GM11168 (cell line): ENCODE results near the gene ADAMTS17.

Experiments used
- in situ Hi-C: fragments of 300-500 bp; cut with MboI; formaldehyde crosslinking; loops from one replicate; pipeline ENCODE4 v1.12.0; 2022; ENCODE audit warnings: low sequenced_read_pairs; ENCODE audit not compliant: unreplicated experiment

ADAMTS17 gene

DNA sequence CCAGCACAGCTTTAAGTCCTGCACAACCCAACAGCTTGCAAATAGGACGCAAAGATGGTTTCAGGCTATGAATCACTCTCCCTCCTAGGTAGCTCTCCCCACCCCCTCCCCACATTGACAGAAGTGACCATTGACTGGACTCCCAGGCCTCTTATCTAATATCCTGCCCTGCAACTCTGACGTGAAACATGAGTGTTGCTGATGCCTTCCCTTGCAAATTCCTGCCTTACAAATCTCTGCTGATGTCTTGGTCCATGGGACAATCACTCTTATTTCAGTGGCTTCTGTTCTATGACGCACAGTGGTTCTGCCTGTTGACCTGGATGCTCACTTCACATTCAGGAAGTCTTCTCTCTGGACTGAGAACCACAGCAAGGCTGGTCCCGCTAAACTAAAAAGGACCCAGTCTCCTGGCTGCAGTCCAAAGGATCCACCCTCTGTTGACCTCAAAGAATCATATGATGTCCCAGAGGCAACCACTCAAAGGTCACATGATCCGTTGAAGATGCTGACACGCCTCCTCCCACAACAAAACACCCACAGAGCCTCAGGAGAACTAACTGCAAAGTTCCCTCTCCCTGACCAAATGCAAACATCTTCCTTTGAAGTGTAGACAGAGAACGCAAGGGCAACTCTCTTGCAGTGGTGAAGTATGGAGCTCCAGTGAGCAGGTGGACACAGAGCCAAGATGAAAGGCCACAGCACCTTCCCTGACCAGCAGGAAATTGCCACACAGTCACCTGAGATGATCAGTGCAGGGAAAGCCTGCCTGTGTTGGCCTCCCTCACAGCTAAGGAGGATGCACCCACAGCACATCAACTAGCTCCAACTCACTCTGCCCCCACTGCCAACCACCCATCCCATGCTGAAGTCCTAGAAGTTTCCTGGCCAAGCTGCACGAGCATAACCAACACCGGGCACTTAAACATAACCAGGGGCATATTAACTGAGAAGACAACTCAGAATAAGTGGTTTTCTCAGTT is 112.3 kb downstream of the ADAMTS17 start:
- in situ Hi-C loops: no loop called here

DNA sequence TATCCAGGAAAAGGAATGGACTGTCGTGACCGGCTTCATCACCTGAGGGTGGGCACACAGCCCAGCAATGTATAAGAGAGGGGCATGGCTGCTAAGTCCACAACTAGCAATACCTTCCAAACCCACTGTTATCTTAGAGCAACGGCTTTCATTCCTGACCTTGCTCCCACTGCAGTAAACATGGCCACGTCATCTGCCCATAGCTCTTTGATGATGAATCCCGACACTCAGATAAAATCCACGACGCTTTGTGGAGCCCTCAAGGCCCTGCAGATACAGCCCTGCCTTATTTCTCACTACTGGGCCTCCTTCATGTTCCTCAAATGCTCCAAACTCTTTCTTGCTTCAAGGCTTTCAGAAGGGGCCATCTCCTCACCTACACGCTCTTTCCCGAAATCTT is 114.0 kb downstream of the ADAMTS17 start:
- in situ Hi-C loops: no loop called here

GRCh38 chr15:100226107-100226506 is 115.7 kb downstream of the ADAMTS17 start:
- in situ Hi-C loops: no loop called here

DNA sequence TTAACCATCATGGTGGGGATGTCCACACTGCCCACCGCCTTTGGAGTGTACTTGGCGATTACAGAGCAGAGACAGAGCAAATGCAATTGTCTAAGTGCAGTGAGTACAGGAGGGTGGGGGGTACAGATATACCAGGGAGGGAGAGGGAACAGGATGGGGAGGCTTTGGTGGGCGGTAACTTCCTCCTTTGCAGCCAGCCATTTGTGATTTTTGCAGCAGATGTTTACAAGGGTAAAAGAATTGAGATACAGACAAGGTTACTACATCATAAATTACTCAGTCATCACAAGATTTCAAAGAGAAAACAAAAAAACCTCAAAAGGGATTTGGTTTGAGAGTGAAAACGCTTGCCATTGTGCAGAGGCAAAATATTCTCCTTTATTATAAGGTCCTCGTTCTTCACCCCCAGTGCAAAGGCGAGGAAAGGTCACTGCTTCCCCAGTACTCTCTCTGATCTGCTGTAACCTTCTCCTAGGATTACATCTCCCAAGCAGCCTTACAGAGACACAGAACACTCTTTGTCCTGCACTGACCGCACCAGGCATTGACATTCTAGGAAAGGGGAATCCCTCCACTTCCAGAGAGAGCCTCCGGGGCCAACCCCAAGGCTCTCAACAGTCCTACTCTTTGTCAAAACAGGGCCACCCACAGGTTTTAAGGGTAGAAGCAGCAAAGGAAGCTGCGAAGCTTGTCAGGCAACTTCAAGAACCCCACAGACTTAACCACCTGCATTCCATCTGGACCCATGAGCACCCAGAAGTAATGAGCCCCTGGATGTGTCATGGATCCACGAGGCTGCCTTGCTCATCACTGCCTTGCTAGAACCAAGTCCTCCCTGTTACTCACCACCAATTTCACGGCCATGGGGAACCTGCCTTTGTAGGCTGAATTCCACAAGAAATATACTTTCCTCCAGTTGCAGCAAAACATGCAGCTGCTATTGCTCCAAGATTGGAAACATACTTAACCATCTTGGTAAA is 117.3 kb downstream of the ADAMTS17 start:
- in situ Hi-C loops: no loop called here

- in situ Hi-C loops: no loop called here
Observed at GRCh38 chr15:100222349-100222715, 119.4 kb downstream of the ADAMTS17 start.

DNA sequence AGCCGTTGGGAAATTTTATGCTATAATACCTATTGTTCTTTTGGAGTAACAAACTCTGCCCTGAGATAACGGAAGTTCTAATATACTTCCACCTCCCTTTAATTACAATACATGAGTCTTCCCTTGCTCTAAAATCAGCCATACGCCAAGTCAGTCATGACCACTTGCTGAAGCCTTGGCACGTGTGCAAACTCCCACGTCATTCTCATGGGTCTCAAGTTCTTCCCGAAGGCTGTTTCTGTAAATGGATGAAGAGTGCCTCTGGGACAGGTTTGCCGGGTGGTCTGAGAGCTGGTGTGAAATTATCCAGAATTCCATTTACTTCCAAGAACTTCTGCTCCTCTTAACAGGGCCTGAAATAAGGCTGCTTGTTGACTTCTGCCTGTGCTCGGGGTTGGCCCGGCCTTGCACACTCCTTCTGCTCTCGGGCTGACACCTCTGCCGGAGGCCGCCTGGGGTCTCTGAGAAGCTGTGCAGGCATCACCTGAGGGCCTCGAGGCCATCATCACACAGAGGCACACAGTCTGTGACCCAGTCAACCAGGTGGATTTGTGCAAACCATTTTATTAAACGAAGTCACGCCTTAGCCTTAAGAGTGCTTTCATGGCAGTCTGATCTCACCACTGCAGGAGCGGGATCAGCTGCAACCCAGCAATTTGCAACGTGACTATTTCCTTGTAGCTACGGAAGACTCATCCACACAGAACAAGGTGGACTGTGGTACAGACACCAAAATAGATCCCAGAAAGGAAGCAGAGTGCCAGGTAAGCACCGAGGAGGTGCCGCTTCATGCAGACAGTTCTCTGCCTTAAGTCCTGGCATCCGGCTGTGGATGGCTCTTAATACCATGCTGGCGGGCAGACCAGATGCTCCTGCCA is 120.1 kb downstream of the ADAMTS17 start:
- in situ Hi-C loops: no loop called here

DNA sequence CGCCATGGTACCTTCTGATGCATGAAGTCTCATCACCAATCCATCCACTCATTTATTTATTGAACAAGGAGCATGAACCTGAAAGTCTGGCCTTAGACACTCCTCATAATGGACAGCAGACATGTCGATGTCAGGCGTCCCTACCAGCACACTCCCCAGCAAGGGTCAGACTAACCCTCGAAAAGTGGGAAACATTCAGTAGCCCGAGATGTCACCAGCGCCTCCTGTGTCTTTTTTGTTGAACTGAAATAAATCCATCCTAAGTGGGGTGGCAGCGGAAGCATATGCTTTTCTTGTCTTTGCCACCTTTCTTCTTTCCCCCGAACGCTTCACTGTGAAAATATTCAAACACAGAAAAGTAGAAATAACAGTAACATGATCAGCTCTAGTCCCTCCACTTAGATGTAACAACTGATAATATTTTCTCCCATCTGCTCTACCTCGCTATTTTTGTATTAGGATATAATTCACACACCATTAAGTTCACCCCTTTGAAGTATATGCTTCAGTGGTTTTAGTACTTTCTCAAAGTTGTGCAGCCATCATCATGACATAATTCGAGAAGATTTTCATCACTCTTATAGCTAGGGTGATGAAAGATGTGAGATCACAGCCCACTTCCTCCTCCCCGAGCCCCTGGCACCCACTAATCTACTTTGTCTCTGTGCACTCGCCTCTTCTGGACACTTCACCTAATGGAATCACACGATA is 121.6 kb downstream of the ADAMTS17 start:
- in situ Hi-C loops: no loop called here

DNA sequence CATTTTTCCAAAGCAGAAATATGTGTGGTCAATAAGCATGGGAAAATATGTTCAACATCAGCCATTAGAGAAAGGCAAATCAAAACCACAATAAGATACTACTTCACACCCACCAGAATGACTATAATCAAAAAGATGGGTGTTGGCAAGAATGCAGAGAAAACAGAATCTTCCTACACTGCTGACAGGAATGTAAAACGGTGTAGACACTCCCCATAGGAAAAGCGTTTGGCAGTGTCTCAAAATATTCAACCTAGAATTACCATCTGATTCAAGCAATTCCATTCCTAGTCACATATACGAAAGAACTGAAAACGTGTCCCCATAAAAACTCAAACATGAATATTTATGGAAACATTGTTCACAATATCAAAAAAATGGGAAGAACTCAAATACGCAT is 123.3 kb downstream of the ADAMTS17 start:
- in situ Hi-C loops: no loop called here

GRCh38 chr15:100216182-100216581 is 125.6 kb downstream of the ADAMTS17 start:
- in situ Hi-C loops: no loop called here

DNA sequence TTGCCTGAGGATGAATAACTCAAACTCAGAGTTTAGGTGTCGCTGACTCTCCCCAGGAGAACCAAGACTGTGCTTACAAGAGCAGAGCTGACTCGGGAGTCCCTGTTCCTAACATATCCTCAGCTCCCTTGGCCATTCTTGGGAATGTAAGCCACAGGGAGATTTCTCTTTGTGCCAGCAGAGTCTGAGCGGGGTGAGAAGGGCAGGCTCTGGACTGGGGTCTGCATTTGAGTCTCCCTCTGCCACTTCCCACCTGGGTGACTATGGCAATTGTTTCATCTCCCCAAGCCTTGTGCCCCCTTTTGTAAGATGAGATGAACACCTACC is 126.0 kb downstream of the ADAMTS17 start:
- in situ Hi-C loops: no loop called here

DNA sequence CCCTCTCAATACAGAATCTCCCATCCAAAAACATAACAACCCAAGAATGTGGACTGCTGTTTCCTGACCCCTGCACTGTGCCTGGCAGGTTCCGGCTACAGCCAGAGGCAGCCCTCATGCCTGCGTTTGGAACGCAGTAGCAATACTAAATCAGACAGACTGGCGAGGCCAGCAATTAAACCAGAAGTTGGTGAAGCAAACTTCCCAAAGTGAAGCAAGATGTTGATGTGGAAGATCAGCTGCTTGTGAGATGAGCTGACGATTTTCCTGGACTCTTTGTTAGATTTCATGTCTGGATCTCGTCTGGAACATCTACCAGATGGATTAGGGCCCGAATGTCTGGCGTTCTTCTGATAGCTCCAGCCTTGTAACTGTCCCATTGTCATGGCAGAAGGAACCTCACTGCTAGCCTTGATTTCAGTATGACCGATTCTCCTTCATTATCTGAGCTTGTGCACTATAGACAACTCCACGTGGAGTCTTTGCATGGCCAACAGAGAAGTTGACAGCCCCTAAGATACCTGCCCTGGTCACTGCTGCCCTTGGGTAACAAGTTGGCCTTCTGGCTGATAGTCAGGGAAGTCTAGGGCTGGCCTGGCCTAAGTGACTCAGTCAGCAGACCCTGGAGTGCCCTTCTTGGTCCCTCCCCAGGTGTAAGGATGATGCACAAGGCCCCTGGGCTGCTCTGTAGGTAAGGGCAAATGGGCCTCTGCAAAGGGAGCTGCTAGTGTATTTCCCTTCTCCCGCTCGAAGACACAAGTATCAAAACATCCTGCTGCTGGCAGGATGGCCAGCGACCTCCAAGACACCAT is 126.5 kb downstream of the ADAMTS17 start:
- in situ Hi-C loops: no loop called here

DNA sequence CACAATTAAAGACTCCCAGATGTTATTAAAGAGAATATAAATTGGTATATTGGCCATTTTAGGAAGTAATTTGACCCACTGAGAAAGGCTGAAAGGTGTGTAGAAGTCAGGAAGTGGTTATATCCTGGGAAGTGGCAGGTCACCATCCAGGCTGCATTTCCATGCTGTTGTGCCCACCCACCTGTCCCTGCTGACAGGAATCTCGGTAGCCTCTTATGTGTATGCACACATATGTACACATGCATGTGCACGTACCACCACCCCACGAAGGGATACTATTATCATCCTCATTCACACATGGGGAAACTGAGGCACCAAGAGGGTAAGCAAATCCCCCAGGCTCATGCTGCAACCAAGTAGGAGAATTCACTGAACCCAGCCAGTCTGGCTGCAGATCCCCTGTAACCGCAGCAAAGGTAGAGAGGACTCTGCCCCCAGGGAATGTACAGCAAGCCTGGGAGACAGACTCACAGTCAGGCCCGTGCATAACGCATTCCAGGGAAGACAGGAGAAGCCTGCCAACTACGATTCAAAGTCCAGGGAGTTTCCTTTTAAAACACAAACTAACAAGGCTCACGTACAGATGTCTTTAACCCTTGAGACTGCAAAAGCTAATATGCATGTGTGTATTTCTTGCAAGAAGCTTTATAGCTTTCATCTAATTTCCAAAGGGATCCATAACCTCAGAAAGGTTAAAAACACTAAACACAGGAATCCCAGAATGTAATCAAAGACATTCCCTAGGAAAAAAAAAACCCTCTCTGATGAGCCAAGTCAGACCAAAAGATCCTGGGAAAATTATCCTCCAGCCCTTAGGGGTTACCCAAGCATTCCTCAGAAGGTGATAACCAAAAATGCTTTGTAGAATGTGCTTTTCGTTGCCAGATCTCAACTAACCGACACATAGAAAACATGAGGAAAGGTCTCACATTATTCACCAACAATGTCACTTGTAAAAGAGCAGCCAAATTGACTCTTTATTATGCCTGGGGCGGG is 129.6 kb downstream of the ADAMTS17 start:
- in situ Hi-C loops: no loop called here

DNA sequence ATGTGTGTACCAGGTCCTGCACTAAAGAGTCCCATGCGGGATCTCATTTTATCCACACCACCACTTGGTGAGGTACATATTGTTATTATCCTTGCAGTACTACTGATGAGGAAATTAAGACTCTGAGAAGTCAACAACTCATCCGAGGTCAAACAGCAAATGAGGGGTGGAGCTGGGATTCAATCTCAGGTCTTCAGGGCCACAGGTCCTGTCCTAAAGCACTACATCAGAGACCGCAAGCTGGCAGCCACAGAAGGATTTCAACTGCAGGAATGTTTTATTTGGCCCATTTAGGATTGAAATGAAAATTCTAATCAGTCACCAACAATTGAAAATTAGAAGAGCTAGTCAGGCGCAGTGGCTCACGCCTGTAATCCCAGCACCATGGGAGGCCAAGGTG is 131.4 kb downstream of the ADAMTS17 start:
- in situ Hi-C loops: no loop called here

DNA sequence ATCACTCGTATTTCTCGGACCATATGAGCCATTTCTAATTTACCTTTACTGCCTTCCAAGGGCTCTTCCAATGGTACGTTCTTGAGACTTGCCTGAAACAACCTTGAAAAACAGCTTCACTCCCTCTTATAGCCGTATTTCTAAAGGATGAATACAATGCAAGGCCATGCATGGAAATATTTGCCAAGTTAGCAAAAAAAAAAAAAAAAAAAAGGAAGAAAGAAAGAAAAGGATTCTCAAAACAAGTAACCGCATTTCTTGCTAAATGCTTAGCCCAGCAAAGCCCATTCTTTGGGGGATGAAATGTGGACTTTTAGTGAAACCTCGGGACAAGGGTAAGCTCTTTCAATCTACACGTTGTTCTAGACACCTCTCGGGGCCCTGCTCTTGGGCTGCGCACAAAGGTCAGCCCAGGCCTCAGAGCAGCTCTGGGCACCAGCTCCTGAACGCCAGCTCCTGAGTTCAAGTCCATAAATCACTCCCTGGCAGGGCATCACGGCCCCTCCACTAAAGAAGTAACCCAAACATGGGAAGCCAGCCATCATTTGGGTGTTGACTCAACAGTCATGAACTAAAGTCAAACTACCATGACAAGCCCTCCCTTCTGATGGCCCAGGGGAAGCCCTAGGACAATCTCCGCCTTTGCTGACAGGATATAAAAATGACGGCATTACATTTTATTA is 132.7 kb downstream of the ADAMTS17 start:
- in situ Hi-C loops: no loop called here

DNA sequence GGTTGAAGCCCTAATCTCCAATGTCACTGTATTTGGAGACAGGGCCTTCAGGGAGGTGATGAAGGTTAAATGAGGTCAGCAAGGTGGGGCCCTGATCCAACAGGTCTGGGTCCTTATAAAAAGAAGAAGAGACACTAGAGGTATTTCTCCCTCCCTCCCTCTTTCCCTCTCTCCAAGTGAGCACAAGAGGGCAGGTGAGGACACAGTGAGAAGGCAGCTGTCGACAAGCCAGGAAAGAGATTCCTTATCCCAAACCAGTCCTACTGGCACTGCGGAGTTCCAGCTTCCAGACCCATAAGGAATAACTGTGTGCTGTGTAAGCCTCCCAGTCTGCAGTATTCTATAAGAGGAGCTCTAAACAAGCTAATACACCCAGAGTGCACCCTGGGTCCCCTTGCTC is 134.7 kb downstream of the ADAMTS17 start:
- in situ Hi-C loops: no loop called here

DNA sequence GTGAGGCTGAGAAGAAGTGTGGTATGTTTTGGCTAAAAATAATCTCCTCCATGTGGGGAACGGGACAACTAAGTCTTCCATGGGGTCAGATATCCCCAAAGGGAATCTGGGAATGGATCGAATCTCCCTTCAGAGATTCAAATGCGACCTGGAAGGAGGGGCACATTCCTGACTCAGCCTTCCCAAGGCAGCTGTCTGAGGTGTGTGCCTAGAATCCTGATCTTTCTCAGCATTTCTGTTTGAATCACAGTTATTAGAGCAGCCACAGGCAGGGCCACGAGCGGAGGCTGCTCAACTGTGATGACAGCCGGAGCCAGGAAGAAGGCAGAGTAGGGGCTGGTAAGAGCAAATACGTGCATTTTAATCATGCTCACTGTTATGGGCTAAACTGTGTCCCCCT is 135.1 kb downstream of the ADAMTS17 start:
- in situ Hi-C loops: no loop called here
